ENCODE measurements around the gene OTULIN.
A peak's percentile ranks its signal among the peaks of the same experiment; 100 is the strongest.

Gene OTULIN

GRCh38 chr5:14669415-14669814 lies 4.9 kb downstream of the OTULIN start:
- no peak for DNase-seq

- DNase-seq: no peak
Observed at GRCh38 chr5:14669975-14670374, 5.5 kb downstream of the OTULIN start.

GRCh38 chr5:14671414-14671813 lies 6.9 kb downstream of the OTULIN start:
- no peak for DNase-seq

- no peak for DNase-seq
Observed at GRCh38 chr5:14672082-14672481, 7.6 kb downstream of the OTULIN start.

- DNase-seq: no peak
Observed at GRCh38 chr5:14672484-14673394, 8.2 kb downstream of the OTULIN start.

GRCh38 chr5:14673443-14673842 lies 8.9 kb downstream of the OTULIN start:
- DNase-seq: no peak

GRCh38 chr5:14674983-14675854 lies 10.7 kb downstream of the OTULIN start:
- DNase-seq: peak; percentile 24

GRCh38 chr5:14675865-14676300 lies 11.4 kb downstream of the OTULIN start:
- no peak for DNase-seq

- DNase-seq: peak; percentile 32
Observed at GRCh38 chr5:14676320-14676719, 11.8 kb downstream of the OTULIN start.

- no peak for DNase-seq
Observed at GRCh38 chr5:14678773-14679334, 14.3 kb downstream of the OTULIN start.

- no peak for DNase-seq
Observed at GRCh38 chr5:14679595-14679994, 15.1 kb downstream of the OTULIN start.

- no peak for DNase-seq
Observed at GRCh38 chr5:14681236-14681752, 16.8 kb downstream of the OTULIN start.

GRCh38 chr5:14683906-14684455 lies 19.5 kb downstream of the OTULIN start:
- DNase-seq: no peak

- DNase-seq: no peak
Observed at GRCh38 chr5:14684757-14685156, 20.2 kb downstream of the OTULIN start.

- DNase-seq: peak; percentile 52
Observed at GRCh38 chr5:14685757-14686156, 21.2 kb downstream of the OTULIN start.

GRCh38 chr5:14686517-14686916 lies 22.0 kb downstream of the OTULIN start:
- DNase-seq: no peak

GRCh38 chr5:14687023-14687665 lies 22.6 kb downstream of the OTULIN start:
- DNase-seq: no peak

GRCh38 chr5:14693070-14693469 lies 28.6 kb downstream of the OTULIN start:
- no peak for DNase-seq

GRCh38 chr5:14695152-14695551 lies 30.6 kb downstream of the OTULIN start:
- DNase-seq: no peak

- no peak for DNase-seq
Observed at GRCh38 chr5:14696057-14696456, 31.5 kb downstream of the OTULIN start.

- DNase-seq: no peak
Observed at GRCh38 chr5:14696851-14697250, 32.3 kb downstream of the OTULIN start.

GRCh38 chr5:14698495-14698894 lies 34.0 kb downstream of the OTULIN start:
- no peak for DNase-seq
